GM21515 (cell line): ENCODE measurements around the gene CMSS1.

Source experiments
- ATAC-seq: cut with Tn5 transposase; IDR thresholded peaks from one replicate; pipeline ENCODE4 v1.9.1; 2021; ENCODE audit not compliant: unreplicated experiment

CMSS1 gene

GRCh38 chr3:100125161-100125938 lies 307.7 kb downstream of the CMSS1 start:
- no peak for ATAC-seq

DNA sequence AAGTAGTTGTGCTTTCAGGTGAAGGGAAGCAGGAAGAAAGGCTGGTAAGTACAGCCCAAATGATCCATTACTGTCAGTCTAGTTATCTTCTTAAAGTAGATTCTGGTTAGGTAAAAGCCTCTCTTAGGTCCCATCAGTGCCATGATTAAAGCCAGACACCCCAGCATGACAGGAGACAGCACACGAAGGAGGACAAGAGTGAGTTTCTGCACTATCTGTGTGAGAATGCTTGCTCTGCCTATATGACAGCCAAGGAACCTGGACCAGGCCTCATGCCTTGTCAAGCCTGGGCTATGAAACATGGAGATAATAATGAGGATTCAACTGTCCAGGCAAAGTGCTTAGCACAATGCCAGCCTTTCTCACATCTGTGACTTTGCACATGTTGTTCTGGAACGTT lies 310.1 kb downstream of the CMSS1 start:
- no peak for ATAC-seq

DNA sequence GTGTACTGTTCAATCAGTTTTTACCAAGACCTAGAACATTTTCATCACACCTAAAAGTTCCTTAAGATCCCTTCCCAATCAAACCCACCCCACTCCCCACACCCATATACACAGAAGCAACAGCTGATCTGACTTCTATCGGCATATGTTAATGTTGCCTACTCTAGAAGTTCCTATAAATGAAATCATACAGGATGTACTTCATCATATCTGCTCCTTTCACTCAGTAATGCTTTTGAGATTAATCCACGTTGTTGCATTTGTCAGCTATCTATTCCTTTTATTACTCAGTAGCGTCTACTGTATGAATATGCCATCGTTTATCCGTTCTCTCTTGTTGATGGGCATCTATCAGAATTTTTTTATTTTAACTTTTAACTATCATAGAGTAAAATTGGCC lies 310.9 kb downstream of the CMSS1 start:
- no peak for ATAC-seq

DNA sequence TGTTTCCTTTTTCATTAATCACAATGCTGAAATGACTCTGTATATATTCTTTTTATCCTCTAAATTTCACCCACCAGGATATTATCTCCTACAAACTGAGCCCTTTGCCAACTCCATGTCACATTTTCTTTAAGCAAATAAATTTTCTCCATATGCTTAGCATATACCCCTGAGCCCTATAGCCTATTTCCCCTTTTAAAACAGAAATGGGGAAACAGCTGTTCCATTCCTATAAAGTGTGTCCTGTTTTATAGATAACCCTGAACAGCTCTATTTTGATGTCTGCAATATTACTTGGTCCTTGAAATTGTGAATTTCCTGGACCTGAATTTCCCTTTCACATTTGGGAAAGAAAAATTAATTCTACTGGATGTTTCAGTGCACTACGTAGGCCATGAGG lies 312.3 kb downstream of the CMSS1 start:
- ATAC-seq = no peak

- no peak for ATAC-seq
Observed at GRCh38 chr3:100131241-100131640, 313.6 kb downstream of the CMSS1 start.

GRCh38 chr3:100136921-100137320 lies 319.3 kb downstream of the CMSS1 start:
- ATAC-seq = no peak

DNA sequence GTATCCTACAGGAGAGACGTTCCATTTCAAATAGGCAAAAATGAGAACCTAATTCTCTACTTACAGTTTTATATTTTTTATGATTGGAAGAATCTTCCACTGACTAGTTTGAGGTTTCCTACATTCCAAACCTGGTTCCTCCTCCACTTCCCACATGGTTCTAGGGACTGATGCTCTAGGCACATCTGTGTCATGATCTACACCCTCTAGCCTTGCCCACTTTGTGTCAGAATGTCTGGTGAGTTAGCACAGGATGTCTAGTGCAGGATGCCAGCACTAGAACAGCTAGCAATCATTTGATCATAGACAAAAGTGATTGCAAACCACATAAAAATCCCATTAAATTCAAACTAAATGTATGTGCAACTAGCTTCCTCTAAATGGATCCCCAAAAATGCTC lies 323.3 kb downstream of the CMSS1 start:
- ATAC-seq = no peak

- ATAC-seq = no peak
Observed at GRCh38 chr3:100141586-100141985, 323.9 kb downstream of the CMSS1 start.

DNA sequence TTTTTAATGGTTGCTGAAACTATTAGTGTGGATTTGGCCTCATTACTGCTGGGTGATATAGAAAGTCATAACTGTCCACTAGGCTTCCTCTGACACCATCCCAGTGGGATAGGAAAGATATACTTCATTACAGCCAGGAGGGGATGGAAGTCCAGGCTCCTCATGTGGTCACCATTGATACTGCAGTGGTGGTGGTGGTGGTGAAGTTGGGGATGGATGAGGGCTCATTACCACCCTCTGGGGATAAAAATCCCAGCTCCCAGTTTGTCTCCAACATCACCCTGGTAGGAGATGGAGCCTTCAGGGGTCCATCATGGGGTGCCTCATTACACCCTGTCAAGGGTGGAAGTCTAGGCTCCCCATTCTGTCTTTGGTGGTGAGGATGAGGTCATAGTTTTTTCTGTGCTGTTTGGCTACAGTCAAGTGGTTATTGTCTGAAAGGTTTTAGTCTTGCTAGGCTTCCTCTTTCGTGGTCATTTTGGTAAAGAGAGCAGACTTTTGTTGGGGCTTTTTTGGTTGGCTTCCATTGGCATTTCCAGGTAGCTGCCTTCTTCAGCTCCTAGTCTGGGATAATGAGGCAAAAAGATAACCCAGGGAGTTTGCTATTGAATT lies 326.7 kb downstream of the CMSS1 start:
- ATAC-seq = no peak

GRCh38 chr3:100149130-100149529 lies 331.5 kb downstream of the CMSS1 start:
- no peak for ATAC-seq

DNA sequence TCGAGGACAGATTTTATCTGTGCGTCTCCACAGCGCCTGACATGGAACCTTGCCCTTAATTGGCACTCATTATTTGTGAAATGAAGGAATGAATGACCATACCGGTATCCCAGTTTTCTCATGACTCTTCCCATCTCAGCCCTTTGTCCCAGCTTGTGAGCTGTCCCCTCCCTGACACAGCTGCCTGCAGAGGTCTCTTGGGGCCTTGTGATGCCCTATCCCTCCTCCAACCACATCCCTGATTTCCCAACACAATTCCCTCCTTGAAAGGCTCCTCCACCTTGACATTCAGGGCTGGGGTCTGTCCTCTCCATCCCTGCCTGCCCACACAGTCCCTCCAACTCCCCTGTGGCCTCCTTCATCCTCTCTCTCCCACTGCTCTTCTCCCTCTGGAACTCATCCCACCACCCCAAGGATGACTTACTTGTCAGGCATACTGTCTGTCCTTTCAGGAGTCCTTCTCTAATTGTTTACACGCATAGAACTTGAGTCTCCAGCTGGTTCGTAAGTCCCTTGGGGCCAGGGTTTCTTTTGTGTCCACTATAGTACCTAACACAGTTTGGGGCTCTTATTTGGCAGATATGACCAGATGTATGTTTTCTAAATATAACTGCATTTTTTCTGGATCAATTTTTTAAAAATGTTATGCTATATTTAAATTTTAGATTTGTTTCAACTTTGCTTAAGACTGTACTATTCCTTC lies 332.2 kb downstream of the CMSS1 start:
- ATAC-seq = no peak

DNA sequence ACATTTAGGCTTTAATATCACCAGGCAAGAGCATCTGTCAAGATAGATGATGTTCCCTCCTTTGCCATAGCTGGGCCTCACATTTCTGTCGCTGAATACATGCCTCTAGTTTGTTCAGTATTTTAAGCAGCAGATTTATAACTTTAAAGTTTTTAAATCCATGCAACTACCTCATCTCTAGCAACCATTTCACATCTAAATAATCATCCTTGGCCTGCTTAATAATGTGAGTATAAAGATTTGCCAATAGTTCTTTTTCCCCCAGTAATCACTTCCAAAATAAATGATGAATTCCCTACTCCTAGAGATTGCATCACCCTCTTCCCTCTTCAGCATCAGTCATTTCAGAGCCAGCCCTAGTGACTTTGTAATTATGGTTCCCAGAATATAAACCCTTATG lies 332.8 kb downstream of the CMSS1 start:
- ATAC-seq = no peak

GRCh38 chr3:100151024-100151707 lies 333.5 kb downstream of the CMSS1 start:
- no peak for ATAC-seq

DNA sequence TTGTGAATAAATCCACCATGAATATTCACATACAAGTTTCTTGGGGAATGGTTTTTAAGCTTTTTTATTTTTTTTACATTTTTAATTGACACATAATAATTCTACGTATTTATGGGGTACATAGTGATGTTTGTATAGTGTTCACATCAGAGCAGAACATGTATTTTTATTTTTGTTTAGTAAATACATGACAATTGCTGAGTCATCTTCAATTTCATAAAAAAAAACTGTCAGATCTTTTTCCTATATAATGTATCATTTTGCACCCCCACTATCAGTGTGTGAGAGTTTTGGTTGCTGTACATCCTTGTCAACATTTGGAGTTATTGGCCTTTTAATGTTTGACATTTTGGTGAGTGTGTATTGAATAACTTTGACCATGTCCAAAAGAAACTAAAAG lies 336.5 kb downstream of the CMSS1 start:
- ATAC-seq = no peak

GRCh38 chr3:100155128-100155527 lies 337.5 kb downstream of the CMSS1 start:
- ATAC-seq = no peak

DNA sequence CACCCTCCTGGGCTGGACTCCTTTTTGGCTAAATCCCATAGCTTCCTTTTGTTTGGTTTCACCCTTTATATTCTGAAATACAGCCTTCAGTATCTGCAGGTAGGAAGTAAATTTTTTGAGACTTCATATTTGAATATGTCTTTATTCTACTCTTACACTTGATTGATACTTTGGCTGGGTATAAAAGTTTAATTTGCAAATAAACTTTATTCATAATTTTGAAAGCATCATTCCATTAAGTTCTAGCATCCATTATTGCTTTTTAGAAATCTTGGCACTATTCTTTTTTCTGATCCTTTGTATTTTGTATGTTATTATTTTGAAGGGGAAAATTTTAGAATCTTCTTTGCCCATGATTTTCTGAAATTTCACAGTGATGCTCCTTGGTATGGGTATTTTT lies 337.9 kb downstream of the CMSS1 start:
- ATAC-seq = no peak

- ATAC-seq = no peak
Observed at GRCh38 chr3:100157685-100158084, 340.0 kb downstream of the CMSS1 start.

DNA sequence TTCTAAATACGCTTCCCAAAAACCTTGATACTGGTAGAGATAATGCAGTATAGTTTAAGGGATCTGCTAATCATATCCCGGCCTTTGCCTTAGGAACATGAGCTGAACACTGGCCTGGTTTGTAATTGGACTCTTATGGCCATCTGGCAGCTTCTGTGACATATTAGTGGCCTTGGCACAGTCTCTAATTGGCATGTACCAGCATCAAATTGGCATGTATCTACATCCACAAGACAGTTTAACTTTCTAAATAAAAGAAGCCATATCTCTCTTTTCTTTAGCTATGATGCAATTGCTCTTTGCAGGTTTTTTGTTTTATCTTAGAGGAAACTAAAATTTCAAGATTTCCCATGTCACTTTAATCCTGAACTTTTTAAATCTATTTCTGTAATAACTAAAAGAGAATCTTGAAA lies 341.3 kb downstream of the CMSS1 start:
- ATAC-seq = no peak

DNA sequence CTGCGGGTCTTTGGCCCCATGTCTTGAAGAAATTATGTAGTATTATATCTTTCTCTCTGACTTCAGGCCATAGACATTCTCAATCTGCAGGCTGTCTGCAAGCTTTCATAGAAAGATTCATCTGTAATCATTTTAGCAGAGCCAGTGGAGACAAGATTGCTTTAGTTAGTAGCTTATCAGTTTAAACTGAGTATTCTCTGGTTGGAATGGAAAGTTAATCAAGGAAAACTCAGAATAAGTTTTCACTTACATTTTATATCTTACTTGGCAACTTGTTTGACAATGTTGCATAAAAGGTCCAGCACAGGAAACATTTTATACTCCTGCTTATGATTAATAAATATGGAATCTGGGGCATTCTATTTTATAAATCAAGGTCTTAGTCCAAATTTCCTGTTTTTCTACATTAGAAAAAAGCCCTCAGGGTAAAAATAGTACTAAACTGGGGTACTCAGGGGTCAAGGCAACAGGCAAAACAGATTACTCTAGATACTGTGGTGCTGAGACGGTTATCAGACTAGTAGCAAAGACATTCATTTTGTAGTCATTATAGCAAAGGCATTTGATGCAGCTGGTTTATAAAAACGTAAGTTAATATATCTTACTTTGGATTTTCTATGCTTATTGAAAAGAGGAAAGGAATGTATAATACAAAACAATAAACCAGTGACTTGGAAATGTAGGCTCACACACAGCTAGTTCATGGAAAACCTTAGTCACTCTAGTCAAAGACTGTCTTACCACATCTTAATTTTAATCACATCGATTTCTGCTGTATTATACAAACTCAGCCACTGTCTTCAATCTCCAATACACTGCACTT lies 341.9 kb downstream of the CMSS1 start:
- ATAC-seq = no peak

- no peak for ATAC-seq
Observed at GRCh38 chr3:100160521-100160920, 342.9 kb downstream of the CMSS1 start.

DNA sequence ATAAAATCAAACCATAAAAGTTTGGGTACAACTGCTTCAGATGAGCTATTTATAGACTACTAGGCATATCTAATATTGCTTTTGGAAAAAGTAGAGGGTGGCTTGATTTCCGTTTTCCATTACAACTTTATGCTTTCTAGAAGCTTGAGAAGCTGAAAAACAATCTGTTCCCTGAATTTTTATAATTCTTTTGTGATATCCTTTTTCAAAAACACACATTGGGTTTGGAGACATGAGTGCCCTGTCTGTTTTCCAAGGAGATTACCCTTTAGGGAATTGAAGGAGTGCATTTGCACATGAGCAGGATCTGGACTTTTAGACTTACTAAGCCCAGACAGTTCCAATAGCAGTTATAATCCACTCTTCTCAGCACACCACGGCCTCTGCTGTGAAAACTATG lies 346.1 kb downstream of the CMSS1 start:
- no peak for ATAC-seq
